Right kidney (tissue), 1 donor: Measurements from ENCODE around the gene IGF2BP2.

Experiments used
- DNase-seq: peaks from one replicate; pipeline ENCODE4 v3.0.0-alpha.2; 2016

Gene IGF2BP2

GRCh38 chr3:185733980-185734724, 90.7 kb downstream of the IGF2BP2 start:
- DNase-seq: no peak

GRCh38 chr3:185732782-185733181, 92.1 kb downstream of the IGF2BP2 start:
- DNase-seq: no peak

GRCh38 chr3:185730550-185730949, 94.3 kb downstream of the IGF2BP2 start:
- no peak for DNase-seq

- DNase-seq: no peak
Measured at GRCh38 chr3:185729337-185730055, 95.3 kb downstream of the IGF2BP2 start.

- DNase-seq: no peak
Measured at GRCh38 chr3:185728630-185729336, 96.1 kb downstream of the IGF2BP2 start.

- DNase-seq: no peak
Measured at GRCh38 chr3:185727873-185728272, 97.0 kb downstream of the IGF2BP2 start.

GRCh38 chr3:185726254-185726967, 98.4 kb downstream of the IGF2BP2 start:
- no peak for DNase-seq

GRCh38 chr3:185724761-185725160, 100.1 kb downstream of the IGF2BP2 start:
- no peak for DNase-seq

GRCh38 chr3:185724251-185724650, 100.6 kb downstream of the IGF2BP2 start:
- no peak for DNase-seq

GRCh38 chr3:185722881-185723280, 102.0 kb downstream of the IGF2BP2 start:
- DNase-seq: no peak

- no peak for DNase-seq
Measured at GRCh38 chr3:185721970-185722369, 102.9 kb downstream of the IGF2BP2 start.

- DNase-seq: no peak
Measured at GRCh38 chr3:185720326-185720725, 104.5 kb downstream of the IGF2BP2 start.

- DNase-seq: no peak
Measured at GRCh38 chr3:185718736-185719593, 105.9 kb downstream of the IGF2BP2 start.

GRCh38 chr3:185717627-185718402, 107.0 kb downstream of the IGF2BP2 start:
- no peak for DNase-seq

GRCh38 chr3:185717121-185717520, 107.7 kb downstream of the IGF2BP2 start:
- no peak for DNase-seq

GRCh38 chr3:185716436-185717108, 108.3 kb downstream of the IGF2BP2 start:
- DNase-seq: no peak

- DNase-seq: no peak
Measured at GRCh38 chr3:185715091-185715490, 109.8 kb downstream of the IGF2BP2 start.

GRCh38 chr3:185714085-185714484, 110.8 kb downstream of the IGF2BP2 start:
- no peak for DNase-seq

- no peak for DNase-seq
Measured at GRCh38 chr3:185713015-185713414, 111.8 kb downstream of the IGF2BP2 start.

GRCh38 chr3:185712337-185712736, 112.5 kb downstream of the IGF2BP2 start:
- no peak for DNase-seq
